Amniotic stem cell (primary cell): ENCODE measurements around the gene IQCE.

Experiments
- DNase-seq: peaks from one replicate; lab custom pipeline; 2025; lab: John Stamatoyannopoulos, UW

The IQCE gene

DNA sequence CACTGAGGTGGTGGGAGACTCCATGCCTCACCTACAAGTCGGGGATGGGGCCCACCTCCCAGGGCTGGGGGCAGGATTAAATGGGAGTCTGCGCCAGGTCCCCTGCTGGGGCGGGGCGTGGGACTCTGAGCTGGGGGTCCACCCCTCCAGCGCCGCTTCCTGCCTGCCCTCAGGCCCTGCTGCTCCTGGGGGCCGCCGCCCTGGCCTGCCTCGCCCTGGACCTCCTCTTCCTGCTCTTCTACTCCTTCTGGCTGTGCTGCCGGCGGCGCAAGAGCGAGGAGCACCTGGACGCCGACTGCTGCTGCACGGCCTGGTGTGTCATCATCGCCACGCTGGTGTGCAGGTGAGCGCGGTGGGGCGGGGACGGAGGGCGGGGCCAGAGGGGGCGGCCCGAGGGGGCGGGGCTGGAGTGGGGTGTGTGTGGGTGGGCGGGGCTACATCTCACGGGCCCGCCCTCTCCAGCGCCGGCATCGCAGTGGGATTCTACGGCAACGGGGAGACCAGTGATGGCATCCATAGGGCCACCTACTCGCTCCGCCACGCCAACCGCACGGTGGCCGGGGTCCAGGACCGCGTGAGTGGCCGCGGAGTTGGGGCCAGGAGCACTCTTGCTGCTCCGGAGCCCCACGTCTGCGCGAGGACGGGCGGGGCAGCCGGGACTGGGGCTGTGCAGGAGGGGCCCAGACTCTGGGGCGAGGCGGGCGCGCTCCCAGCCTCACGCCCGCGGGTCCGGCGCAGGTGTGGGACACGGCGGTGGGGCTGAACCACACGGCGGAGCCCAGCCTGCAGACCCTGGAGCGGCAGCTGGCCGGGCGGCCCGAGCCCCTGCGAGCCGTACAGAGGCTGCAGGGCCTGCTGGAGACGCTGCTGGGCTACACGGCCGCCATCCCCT, 88.1 kb downstream of the IQCE start:
- DNase-seq, result no peak

GRCh38 chr7:2647594-2648172, 88.9 kb downstream of the IQCE start:
- DNase-seq, result no peak

DNA sequence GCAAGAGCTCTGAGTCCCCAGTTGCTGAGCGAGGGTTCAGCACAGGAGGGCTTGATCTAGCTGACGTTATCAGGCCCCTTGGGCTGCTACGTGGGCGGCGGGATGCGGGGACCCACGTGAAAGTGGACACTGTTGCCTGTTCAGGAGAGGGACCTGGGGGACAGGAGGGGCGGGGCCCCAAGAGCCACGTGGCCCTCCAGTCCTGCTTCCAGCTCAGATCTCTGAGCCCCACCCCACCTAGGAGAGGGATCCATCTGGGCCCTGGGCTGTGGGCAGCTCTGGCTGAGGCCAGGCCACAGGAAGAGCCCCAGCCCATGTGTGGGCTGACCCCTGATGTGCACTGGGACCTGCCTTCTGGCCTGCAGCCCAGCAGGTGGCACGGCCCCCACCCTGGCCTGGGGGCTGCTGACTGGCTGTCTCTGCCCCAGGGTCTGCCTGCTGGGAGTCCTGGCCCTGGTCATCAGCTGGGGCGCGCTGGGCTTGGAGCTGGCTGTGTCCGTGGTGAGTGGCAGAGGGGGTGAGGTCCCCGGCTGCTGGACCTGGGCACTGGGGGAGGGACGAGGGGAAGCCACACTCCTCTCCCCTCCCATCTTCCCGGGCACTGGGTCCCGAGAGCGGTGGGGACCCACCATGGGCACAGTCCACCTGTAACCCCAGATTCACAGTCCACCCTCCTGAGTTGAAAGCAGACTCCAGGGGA, 90.5 kb downstream of the IQCE start:
- DNase-seq, result no peak

GRCh38 chr7:2649991-2650390, 91.2 kb downstream of the IQCE start:
- no peak for DNase-seq

GRCh38 chr7:2650451-2650850, 91.7 kb downstream of the IQCE start:
- no peak for DNase-seq

DNA sequence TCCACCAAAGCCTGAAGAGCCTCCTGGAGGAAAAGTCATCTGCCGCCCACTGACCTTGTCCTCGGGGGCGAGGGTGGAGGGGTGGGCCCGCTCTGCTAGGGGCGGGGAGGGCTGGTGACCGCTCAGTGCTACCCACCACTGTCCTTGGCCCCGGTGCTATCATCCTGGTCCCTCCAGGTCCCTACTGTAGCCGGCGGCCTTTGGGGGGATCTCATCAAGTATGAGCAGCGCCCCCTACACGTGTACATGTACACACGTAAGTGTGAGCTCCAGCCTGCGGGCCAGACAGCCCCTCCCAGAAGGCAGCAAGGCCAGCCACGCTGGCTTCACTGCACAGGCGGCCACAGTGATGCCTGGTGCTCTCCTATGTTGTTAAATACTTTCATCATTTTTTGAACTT, 92.6 kb downstream of the IQCE start:
- no peak for DNase-seq

GRCh38 chr7:2651847-2652735, 93.3 kb downstream of the IQCE start:
- no peak for DNase-seq

DNA sequence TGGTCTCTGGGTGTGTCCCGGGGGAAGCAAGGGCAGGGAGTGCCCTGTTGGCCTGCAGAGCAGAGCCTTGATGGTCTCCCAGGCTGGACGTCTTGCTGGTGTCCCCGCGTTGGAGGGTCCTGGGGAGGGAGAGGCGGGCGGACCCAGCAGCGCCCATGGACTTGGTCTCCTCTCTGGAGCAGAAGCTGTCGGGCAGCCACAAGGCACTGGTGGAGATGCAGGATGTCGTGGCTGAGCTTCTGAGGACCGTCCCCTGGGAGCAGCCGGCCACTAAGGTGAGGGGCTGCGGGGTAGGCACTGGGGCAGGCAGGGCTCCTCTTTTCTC, 93.9 kb downstream of the IQCE start:
- DNase-seq, result no peak

GRCh38 chr7:2654059-2654458, 95.3 kb downstream of the IQCE start:
- DNase-seq, result no peak

DNA sequence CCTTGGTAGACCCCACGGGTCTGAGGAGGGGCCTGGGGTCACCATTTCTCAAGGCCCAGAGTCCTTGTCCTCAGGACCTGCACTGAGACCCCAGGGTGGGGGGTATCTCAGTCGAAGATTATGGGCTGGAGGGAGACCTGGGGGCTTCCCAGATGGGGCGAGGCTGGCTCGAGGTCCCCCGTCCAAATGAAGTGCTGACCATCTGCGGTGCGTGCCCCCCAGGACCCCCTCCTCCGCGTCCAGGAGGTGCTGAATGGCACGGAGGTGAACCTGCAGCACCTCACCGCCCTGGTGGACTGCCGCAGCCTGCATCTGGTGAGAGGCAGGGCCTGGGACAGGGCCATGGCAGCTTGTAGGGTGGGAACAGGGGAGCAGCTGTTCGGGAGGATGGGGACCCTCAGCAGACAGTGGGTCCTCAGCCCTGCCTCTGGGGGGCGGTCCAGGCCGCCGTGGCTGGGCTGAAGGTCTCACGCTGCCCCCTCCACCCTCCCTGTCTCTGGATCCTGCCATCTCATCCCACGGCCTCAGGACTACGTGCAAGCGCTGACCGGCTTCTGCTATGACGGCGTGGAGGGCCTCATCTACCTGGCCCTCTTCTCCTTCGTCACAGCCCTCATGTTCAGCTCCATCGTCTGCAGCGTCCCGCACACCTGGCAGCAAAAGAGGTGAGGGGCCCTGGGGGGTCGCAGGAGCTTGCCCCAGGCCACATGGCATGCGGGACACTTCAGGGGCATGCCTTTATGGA, 97.3 kb downstream of the IQCE start:
- no peak for DNase-seq

GRCh38 chr7:2657208-2657607, 98.4 kb downstream of the IQCE start:
- no peak for DNase-seq

DNA sequence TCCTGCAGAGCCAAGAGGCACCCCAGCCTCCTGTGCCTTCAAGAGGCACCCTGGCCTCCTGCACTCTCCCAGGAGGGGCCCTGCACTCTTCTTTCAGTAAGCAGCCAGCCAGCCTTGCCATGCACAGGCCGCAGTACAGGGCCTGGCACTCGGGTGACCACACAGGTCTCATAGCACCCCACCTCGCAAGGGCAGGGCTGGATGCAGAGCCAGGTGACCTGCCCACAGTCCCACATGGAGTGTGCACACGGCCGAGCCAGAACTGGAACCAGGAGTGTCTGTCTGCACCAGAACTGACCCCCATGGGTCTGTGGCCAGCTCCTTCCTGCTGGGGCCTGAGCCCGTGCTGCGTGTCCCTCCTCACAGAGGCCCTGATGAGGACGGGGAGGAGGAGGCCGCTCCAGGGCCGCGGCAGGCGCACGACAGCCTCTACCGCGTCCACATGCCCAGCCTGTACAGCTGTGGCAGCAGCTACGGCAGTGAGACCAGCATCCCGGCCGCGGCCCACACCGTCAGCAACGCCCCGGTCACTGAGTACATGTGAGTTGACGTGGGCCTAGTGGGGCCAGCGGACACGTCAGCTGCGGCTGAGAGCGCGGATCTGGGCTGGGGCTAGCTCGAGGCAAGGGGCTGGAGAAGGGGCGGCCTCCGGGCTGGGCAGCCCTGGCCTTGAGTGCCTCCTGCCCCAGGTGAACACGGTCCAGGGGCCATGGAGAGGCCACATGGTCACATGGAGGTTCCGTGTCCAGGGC, 99.3 kb downstream of the IQCE start:
- no peak for DNase-seq

GRCh38 chr7:2658941-2659340, 100.2 kb downstream of the IQCE start:
- DNase-seq, result no peak

- no peak for DNase-seq
These were observed 101.0 kb downstream of the IQCE start for GRCh38 chr7:2659556-2660358.

DNA sequence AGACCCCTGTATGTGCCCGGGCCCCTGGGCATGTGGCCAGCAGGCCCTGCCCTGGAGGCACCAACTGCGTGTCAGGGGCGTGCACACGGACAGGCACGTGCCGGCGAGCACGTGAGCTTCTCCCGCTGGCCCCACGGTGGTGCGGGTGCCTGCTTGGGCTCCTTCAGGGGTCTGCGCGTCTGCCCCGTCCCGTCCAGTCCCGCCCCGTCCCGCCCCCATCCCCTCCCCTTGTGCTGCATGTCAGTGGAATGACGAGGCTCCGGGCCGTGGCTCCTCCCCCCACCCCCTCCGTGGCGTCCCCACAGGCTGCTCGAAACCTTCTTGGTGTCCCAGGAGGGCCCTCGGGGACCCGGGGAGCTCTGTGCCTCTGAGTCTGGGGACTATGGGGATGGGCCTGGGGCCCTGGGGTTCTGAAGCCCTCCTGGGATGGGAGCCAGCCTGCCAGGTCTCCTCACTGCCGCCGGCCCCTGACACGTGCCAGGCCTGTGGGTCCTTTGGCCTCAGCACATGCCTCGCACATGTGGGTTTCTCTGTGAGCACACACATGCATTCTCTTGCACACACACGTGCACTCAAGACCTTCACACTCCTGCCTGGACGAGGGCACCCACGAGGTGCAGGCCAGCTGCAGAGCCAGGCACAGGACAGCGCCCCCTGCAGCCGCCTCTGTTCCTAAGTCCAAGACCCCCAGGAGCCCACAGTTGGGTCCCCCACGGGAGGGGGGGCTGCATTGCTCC, 101.7 kb downstream of the IQCE start:
- DNase-seq, result no peak

DNA sequence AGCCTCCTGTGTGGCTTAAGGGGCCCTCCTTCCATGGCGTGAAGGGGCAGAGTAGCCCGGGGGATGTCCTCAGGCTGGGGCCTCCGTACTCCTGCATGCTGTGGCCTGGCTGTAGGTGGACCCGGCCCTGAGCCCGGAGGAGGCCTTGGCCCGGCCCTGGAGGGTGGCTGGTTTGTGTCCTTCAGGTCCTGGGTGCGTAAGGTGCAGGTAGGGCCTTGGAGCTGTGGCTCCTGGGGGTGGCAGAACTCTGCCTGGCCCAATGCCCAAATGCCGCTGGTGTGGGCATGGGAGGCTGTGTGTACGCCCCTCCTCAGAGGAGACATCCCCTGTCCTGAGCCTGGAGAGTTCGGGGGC, 102.3 kb downstream of the IQCE start:
- no peak for DNase-seq

GRCh38 chr7:2661602-2662272, 103.0 kb downstream of the IQCE start:
- DNase-seq, result no peak

- no peak for DNase-seq
These were observed 103.7 kb downstream of the IQCE start for GRCh38 chr7:2662273-2663120.
